Measurements from ENCODE around the gene DIP2B. TPM values are rescaled to one million over a fixed set of nuclear protein-coding genes. Genes with fewer than 3 reads are reported as not detected.

DIP2B gene
- total RNA-seq, 1 experiment from 2014 or later: 20.0 TPM

DNA sequence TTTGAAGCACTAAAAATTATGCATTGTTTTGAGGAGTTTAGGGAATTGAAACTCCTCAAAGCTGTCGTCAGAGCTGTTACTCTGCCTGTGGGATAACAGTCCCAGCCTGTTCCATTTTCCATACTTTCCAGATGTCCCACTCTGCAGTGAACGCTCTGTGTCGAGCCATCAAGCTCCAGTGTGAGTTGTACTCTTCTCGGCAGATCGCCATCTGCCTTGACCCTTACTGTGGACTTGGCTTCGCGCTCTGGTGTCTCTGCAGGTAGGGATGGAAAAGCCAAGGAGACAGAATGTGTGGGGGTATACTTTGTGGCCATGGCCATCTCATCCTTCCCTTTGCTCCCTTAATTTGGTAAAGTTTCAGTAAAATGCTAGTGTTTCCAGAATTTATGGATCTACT lies 223.6 kb downstream of the DIP2B start:
- H2BK20ac ChIP-seq (ENCODE audit: low read depth, low read length, poor library complexity, severe bottlenecking): no peak overlapping the region
- no peak overlapping the region for H3K27ac ChIP-seq (ENCODE audit: insufficient read length, low read depth, low read length)
- no peaks in the 10 kb centered on the region for H3K9me3 Mint-ChIP-seq
- no peak overlapping the region for H3K4me2 ChIP-seq (ENCODE audit: insufficient read depth, insufficient read length, low read length)
- no peak overlapping the region for H4K5ac ChIP-seq (ENCODE audit: insufficient read length, low read depth, low read length)
- no peak overlapping the region for H3K14ac ChIP-seq (ENCODE audit: insufficient read depth, low read length)
- no peak overlapping the region for H4K91ac ChIP-seq (ENCODE audit: insufficient read length, low read depth, low read length)
- H3K9ac ChIP-seq (ENCODE audit: extremely low read depth, insufficient read length, low read length): no peak overlapping the region
- no peak for DNase-seq
- H3K4ac ChIP-seq (ENCODE audit: low read depth, low read length): no peak overlapping the region
- H3K36me3 Mint-ChIP-seq (ENCODE audit: insufficient read depth in 1 of 3, low read depth in 3 of 3): peaks cover 23 to 60% (median 54%) of the 10 kb centered on the region in 3 experiments; a peak in 6 of 7 replicates
- no peaks in the 10 kb centered on the region for H3K4me1 ChIP-seq (ENCODE audit: insufficient read depth, low read length)
- H3K56ac ChIP-seq (ENCODE audit: insufficient read length, low read depth, low read length): no peak overlapping the region
- H2BK15ac ChIP-seq (ENCODE audit: low read depth, low read length): no peak overlapping the region
- WGBS (ENCODE audit: extremely low coverage, insufficient read length, low lambda C conversion rate): no CpG with 5 or more reads among the region's 7 CpGs
- H2BK120ac ChIP-seq (ENCODE audit: low read depth, low read length, poor library complexity, severe bottlenecking): no peak overlapping the region
- no peaks in the 10 kb centered on the region for H3K79me1 ChIP-seq (ENCODE audit: insufficient read depth, low read depth, low read length, poor library complexity, severe bottlenecking)
- TF ChIP-seq, protein P1, sequence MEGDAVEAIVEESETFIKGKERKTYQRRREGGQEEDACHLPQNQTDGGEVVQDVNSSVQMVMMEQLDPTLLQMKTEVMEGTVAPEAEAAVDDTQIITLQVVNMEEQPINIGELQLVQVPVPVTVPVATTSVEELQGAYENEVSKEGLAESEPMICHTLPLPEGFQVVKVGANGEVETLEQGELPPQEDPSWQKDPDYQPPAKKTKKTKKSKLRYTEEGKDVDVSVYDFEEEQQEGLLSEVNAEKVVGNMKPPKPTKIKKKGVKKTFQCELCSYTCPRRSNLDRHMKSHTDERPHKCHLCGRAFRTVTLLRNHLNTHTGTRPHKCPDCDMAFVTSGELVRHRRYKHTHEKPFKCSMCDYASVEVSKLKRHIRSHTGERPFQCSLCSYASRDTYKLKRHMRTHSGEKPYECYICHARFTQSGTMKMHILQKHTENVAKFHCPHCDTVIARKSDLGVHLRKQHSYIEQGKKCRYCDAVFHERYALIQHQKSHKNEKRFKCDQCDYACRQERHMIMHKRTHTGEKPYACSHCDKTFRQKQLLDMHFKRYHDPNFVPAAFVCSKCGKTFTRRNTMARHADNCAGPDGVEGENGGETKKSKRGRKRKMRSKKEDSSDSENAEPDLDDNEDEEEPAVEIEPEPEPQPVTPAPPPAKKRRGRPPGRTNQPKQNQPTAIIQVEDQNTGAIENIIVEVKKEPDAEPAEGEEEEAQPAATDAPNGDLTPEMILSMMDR (conservative IDR thresholded peaks at IDR 0.05): no peak
- H3K18ac ChIP-seq (ENCODE audit: insufficient read length, low read depth, low read length): no peak overlapping the region
- no peak overlapping the region for H3K23ac ChIP-seq (ENCODE audit: insufficient read length, low read depth, low read length)
- no peak overlapping the region for H3K4me3 Mint-ChIP-seq
- no peak overlapping the region for H2BK12ac ChIP-seq (ENCODE audit: insufficient read length, low read depth, low read length)
- H3K27ac Mint-ChIP-seq: no peak overlapping the region
- no peaks in the 10 kb centered on the region for H3K79me2 ChIP-seq (ENCODE audit: insufficient read depth, low read length)
- no peaks in the 10 kb centered on the region for H3K23me2 ChIP-seq (ENCODE audit: insufficient read length, low read depth, low read length, poor library complexity, severe bottlenecking)
- no peak overlapping the region for H2AK5ac ChIP-seq (ENCODE audit: insufficient read length, low read length)
- no peak overlapping the region for H4K8ac ChIP-seq (replicated peaks; ENCODE audit: insufficient read length, low read depth, low read length)
- H3K9me3 ChIP-seq (ENCODE audit: control insufficient read depth, low read depth, low read length): no peaks in the 10 kb centered on the region
- H3K27me3 ChIP-seq (ENCODE audit: insufficient read depth, low read length): no peaks in the 10 kb centered on the region
- no peaks in the 10 kb centered on the region for H3K4me1 Mint-ChIP-seq
- no peak overlapping the region for H2BK5ac ChIP-seq (ENCODE audit: insufficient read length, low read length)
- H3K27me3 Mint-ChIP-seq (ENCODE audit: low read depth): no peaks in the 10 kb centered on the region
- H3T11ph ChIP-seq (ENCODE audit: low read length): no peak overlapping the region
- H4K20me1 ChIP-seq (ENCODE audit: control insufficient read depth, insufficient read depth, insufficient read length): no peaks in the 10 kb centered on the region
- H2AFZ ChIP-seq (ENCODE audit: low read length): no peak overlapping the region

All from H9 (cell line).